Neural cell (in vitro differentiated cells): ENCODE data around the gene PARD6A. TPM values are rescaled to one million over a fixed set of nuclear protein-coding genes. Genes with fewer than 3 reads are reported as not detected.
"Not testable (repeated sequence)": the region's sequence is repeated elsewhere in the genome, so short reads cannot be mapped to it uniquely, and the experiment has no call there.

ENCODE experiments used
- H2AFZ ChIP-seq: fragments of 200-600, 300-800 bp; sonication (generic), shearing (Covaris generic); 2 replicates; pipeline ENCODE4 v1.6.0; 2014; ENCODE audit warnings: low read depth, mild to moderate bottlenecking, antibody characterized with exemption, low read length, moderate library complexity
- H3F3A ChIP-seq: fragments of 200-600 bp; shearing (Covaris generic); 2 replicates; pipeline ENCODE4 v1.6.1; 2016; ENCODE audit warnings: mild to moderate bottlenecking, moderate library complexity, mixed read lengths, antibody characterized with exemption, low read length; ENCODE audit not compliant: insufficient read depth, poor library complexity, severe bottlenecking
- H3K27ac ChIP-seq: fragments of 200-600, 300-800 bp; sonication (generic), shearing (Covaris generic); 2 replicates; pipeline ENCODE4 v1.5.1; 2014; ENCODE audit warnings: mild to moderate bottlenecking, low read length, moderate library complexity
- H3K27me3 ChIP-seq: fragments of 300-800, 200-600 bp; sonication (generic), shearing (Covaris generic); 2 replicates; pipeline ENCODE4 v1.6.0; 2014; ENCODE audit warnings: mild to moderate bottlenecking, low read depth, low read length, moderate library complexity; ENCODE audit not compliant: insufficient read depth
- H3K36me3 ChIP-seq: fragments of 300-800, 200-600 bp; sonication (generic), shearing (Covaris generic); 2 replicates; pipeline ENCODE4 v1.5.1; 2014; ENCODE audit warnings: mild to moderate bottlenecking, antibody characterized with exemption, low read length, moderate library complexity; ENCODE audit not compliant: insufficient read depth
- H3K4me2 ChIP-seq: fragments of 300-800, 200-600 bp; sonication (generic), shearing (Covaris generic); 2 replicates; pipeline ENCODE4 v1.6.0; 2014; ENCODE audit warnings: mild to moderate bottlenecking, low read length
- H3K4me3 ChIP-seq: fragments of 300-800, 200-600 bp; sonication (generic), shearing (Covaris generic); 2 replicates; pipeline ENCODE4 v1.5.1; 2014; ENCODE audit warnings: mild to moderate bottlenecking, low read length, moderate library complexity
- H3K79me2 ChIP-seq: fragments of 200-600 bp; shearing (Covaris generic); replicated peaks from 2 replicates; pipeline ENCODE4 v1.6.0; 2014; ENCODE audit warnings: mild to moderate bottlenecking, low read length, moderate library complexity; ENCODE audit not compliant: insufficient read depth
- H3K9ac ChIP-seq: fragments of 300-800, 200-600 bp; sonication (generic), shearing (Covaris generic); 2 replicates; pipeline ENCODE4 v1.6.1; 2016; ENCODE audit warnings: mild to moderate bottlenecking, low read length, mixed read lengths
- H3K9me2 ChIP-seq: fragments of 200-600 bp; shearing (Covaris generic); 2 replicates; pipeline ENCODE4 v1.6.1; 2016; ENCODE audit warnings: mild to moderate bottlenecking, low read length, mixed read lengths; ENCODE audit not compliant: insufficient read depth
- H3K9me3 ChIP-seq: fragments of 200-600, 300-800 bp; sonication (generic), shearing (Covaris generic); 2 replicates; pipeline ENCODE4 v1.6.1; 2016; ENCODE audit warnings: mild to moderate bottlenecking, mixed run types, low read length, moderate library complexity, mixed read lengths
- H4K20me1 ChIP-seq: fragments of 200-600 bp; shearing (Covaris generic); 2 replicates; pipeline ENCODE4 v1.6.1; 2016; ENCODE audit warnings: mild to moderate bottlenecking, mixed run types; ENCODE audit not compliant: insufficient read depth
- EP300 ChIP-seq: fragments of 450-650 bp; conservative IDR thresholded peaks from 2 replicates; pipeline ENCODE4 v1.6.1; 2014; ENCODE audit warnings: antibody characterized with exemption, mild to moderate bottlenecking, moderate library complexity; ENCODE audit not compliant: poor library complexity, severe bottlenecking
- EZH2 ChIP-seq: fragments of 200-600, 300-800 bp; shearing (Covaris generic), sonication (generic); IDR thresholded peaks from 2 replicates; pipeline ENCODE4 v1.6.1; 2014; ENCODE audit warnings: antibody characterized with exemption, low read length, borderline replicate concordance, mild to moderate bottlenecking; ENCODE audit not compliant: insufficient read depth, poor library complexity, severe bottlenecking
- MXI1 ChIP-seq: fragments of 450-650 bp; conservative IDR thresholded peaks from 2 replicates; pipeline ENCODE4 v1.6.1; 2014; ENCODE audit warnings: antibody characterized with exemption, mild to moderate bottlenecking; ENCODE audit not compliant: poor library complexity, severe bottlenecking
- POLR2AphosphoS5 ChIP-seq: IDR thresholded peaks from 2 replicates; pipeline ENCODE4 v1.6.1; 2012
- RAD21 ChIP-seq: fragments of 450-650 bp; conservative IDR thresholded peaks from 2 replicates; pipeline ENCODE4 v1.6.1; 2014; ENCODE audit warnings: antibody characterized with exemption, mild to moderate bottlenecking, moderate library complexity
- SMC3 ChIP-seq: fragments of 450-650 bp; conservative IDR thresholded peaks from 2 replicates; pipeline ENCODE4 v1.6.1; 2014; ENCODE audit warnings: antibody characterized with exemption, mild to moderate bottlenecking, moderate library complexity; ENCODE audit not compliant: poor library complexity
- TAF1 ChIP-seq: IDR thresholded peaks from 2 replicates; pipeline ENCODE4 v1.6.1; 2012; ENCODE audit warnings: low read depth
- polyA plus RNA-seq: library from polyadenylated mRNA; depleted of rRNA; stranded (reverse); fragments of >200 nt; gene quantifications from 2 replicates; pipeline ENCODE4 v1.2.3, GENCODE V29; 2014
- TF ChIP-seq, protein P1 (sequence below): fragments of 450-650 bp; IDR thresholded peaks from 2 replicates; pipeline ENCODE4 v1.5.1; 2014; ENCODE audit warnings: antibody characterized with exemption, mild to moderate bottlenecking, moderate library complexity; ENCODE audit not compliant: poor library complexity, severe bottlenecking

PARD6A gene
- polyA plus RNA-seq, 1 donor from 2014 or later: 34.8 TPM

DNA sequence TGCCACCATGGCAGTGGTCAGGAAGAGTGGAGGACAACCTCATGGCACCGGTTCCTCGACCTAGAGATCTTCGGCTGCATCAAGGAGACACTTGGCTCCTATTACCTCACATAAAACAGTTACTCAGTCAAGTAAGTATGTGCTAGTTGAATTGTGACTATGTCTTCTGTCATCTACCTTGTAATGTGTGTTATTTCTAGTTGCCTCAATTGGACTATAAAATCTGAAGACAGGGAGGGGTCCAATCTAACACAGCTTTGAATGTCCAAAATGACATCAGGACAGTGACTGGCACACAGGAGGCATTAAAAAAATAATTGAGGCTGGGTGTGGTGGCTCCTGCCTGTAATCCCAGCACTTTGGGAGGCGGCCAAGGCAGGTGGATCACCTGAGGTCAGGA, 23.0 kb downstream of the PARD6A start:
- no peak overlapping the region for H3K9ac ChIP-seq

DNA sequence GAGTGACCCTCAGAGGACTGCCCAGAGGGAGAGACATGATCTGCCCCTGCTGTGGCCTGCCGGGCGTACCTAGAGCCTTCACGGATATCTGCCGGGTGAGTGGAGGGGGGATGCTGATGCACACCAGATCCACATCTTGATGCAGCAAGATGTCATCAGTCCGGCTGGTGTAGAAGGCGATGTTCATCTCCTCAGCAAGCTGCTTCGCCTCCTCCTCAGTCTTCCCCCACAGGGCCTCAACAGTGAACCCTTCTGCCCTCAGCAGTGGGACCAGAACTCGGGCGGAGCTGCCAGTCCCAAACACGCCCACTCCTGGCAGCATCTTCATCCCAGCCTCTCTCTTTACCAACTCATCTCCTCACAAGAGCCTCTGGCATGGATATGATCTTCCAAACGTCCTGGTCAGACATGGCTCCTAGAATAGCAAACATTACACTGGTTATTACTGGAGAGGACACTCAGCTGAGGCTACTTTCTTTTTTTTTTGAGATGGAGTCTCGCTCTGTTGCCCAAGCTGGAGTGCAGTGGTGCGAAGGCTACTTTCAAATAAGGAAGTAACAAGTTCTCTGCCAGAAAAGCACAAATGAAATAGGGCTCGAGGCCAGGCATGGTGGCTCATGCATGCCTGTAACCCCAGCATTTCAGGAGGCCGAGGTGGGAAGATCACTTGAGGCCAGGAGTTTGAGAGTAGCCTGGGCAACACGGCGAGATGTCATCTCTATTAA, 24.8 kb downstream of the PARD6A start:
- no peak overlapping the region for H2AFZ ChIP-seq
- no peaks in the 10 kb centered on the region for H3K9me3 ChIP-seq
- H3K79me2 ChIP-seq: peaks cover 3% of the 10 kb centered on the region
- no peak overlapping the region for H3K27ac ChIP-seq
- peaks cover 7% of the 10 kb centered on the region for H3K36me3 ChIP-seq
- H3K9ac ChIP-seq: no peak overlapping the region
- no peaks in the 10 kb centered on the region for H3K9me2 ChIP-seq
- no peaks in the 10 kb centered on the region for H3K27me3 ChIP-seq
- TF ChIP-seq TAF1: no peak
- no peak for TF ChIP-seq EP300
- TF ChIP-seq, protein P1, sequence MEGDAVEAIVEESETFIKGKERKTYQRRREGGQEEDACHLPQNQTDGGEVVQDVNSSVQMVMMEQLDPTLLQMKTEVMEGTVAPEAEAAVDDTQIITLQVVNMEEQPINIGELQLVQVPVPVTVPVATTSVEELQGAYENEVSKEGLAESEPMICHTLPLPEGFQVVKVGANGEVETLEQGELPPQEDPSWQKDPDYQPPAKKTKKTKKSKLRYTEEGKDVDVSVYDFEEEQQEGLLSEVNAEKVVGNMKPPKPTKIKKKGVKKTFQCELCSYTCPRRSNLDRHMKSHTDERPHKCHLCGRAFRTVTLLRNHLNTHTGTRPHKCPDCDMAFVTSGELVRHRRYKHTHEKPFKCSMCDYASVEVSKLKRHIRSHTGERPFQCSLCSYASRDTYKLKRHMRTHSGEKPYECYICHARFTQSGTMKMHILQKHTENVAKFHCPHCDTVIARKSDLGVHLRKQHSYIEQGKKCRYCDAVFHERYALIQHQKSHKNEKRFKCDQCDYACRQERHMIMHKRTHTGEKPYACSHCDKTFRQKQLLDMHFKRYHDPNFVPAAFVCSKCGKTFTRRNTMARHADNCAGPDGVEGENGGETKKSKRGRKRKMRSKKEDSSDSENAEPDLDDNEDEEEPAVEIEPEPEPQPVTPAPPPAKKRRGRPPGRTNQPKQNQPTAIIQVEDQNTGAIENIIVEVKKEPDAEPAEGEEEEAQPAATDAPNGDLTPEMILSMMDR: no peak
- no peak for TF ChIP-seq EZH2
- TF ChIP-seq RAD21: no peak
- H4K20me1 ChIP-seq: no peaks in the 10 kb centered on the region
- H3K4me2 ChIP-seq: no peak overlapping the region
- H3F3A ChIP-seq: no peaks in the 10 kb centered on the region
- H3K4me3 ChIP-seq: no peak overlapping the region

More for the DNA sequence above, 23.0 kb downstream of the PARD6A start:
- Histone ChIP-seq H3K79me2 (peaks cover 3% of the 10 kb centered on the region), H3K9me2 (no peaks in the 10 kb centered on the region), H3K9me3 (no peaks in the 10 kb centered on the region), H3K4me2 (no peak overlapping the region), H3K4me3 (no peak overlapping the region), H3K27ac (no peak overlapping the region), H3F3A (no peaks in the 10 kb centered on the region), H3K36me3 (peaks cover 7% of the 10 kb centered on the region), H2AFZ (no peak overlapping the region), H3K27me3 (no peaks in the 10 kb centered on the region), H4K20me1 (no peaks in the 10 kb centered on the region)
- TF ChIP-seq MXI1 (no peak), SMC3 (no peak), POLR2AphosphoS5 (no peak), TAF1 (no peak), RAD21 (no peak), EZH2 (no peak)
- TF ChIP-seq, protein P1: no peak

DNA sequence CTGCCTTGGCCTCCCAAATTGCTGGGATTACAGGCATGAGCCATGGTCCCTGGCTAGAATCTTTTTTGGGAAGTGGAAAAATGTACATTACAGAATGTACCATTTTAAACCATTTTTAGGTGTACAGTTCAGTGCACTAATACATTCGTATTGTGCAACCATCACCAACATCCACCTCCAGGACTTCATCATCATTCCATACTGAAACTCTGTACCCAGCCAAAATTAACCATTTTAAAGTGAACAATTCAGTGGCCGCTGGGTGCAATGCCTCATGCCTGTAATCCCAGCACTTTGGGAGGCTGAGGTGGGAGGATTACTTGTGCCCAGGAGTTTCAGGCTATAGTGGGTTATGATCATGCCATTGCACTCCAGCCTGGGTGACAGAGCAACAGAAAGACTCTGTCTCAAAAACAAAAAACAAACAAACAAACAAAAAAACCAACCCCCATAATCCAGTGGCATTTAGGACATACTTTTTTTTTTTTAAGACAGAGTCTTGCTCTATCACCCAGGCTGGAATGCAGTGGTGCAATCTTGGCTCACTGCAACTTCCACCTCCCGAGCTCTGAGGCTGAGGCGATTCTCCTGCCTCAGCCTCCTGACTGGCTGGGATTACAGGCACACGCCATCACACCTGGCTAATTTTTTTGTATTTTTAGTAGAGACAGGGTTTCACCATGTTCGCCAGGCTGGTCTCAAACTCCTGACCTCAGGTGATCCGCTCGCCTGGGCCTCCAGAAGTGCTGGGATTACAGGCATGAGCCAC, 32.9 kb downstream of the PARD6A start:
- not testable (repeated sequence) for H3K79me2 ChIP-seq, H3K4me2 ChIP-seq, H3F3A ChIP-seq, H3K27ac ChIP-seq, H3K9me2 ChIP-seq, H4K20me1 ChIP-seq, H3K27me3 ChIP-seq, H3K9ac ChIP-seq, H3K36me3 ChIP-seq, H3K9me3 ChIP-seq, H3K4me3 ChIP-seq, H2AFZ ChIP-seq
